Neural cell (in vitro differentiated cells): Measurements from ENCODE around the gene CPVL. TPM values are rescaled to one million over a fixed set of nuclear protein-coding genes. Genes with fewer than 3 reads are reported as not detected.

Experiments
- H2AFZ ChIP-seq: fragments of 200-600, 300-800 bp; sonication (generic), shearing (Covaris generic); 2 replicates; pipeline ENCODE4 v1.6.0; 2014; ENCODE audit warnings: low read depth, mild to moderate bottlenecking, antibody characterized with exemption, low read length, moderate library complexity
- H3F3A ChIP-seq: fragments of 200-600 bp; shearing (Covaris generic); 2 replicates; pipeline ENCODE4 v1.6.1; 2016; ENCODE audit warnings: mild to moderate bottlenecking, moderate library complexity, mixed read lengths, antibody characterized with exemption, low read length; ENCODE audit not compliant: insufficient read depth, poor library complexity, severe bottlenecking
- H3K27ac ChIP-seq: fragments of 200-600, 300-800 bp; sonication (generic), shearing (Covaris generic); 2 replicates; pipeline ENCODE4 v1.5.1; 2014; ENCODE audit warnings: mild to moderate bottlenecking, low read length, moderate library complexity
- H3K27me3 ChIP-seq: fragments of 300-800, 200-600 bp; sonication (generic), shearing (Covaris generic); 2 replicates; pipeline ENCODE4 v1.6.0; 2014; ENCODE audit warnings: mild to moderate bottlenecking, low read depth, low read length, moderate library complexity; ENCODE audit not compliant: insufficient read depth
- H3K36me3 ChIP-seq: fragments of 300-800, 200-600 bp; sonication (generic), shearing (Covaris generic); 2 replicates; pipeline ENCODE4 v1.5.1; 2014; ENCODE audit warnings: mild to moderate bottlenecking, antibody characterized with exemption, low read length, moderate library complexity; ENCODE audit not compliant: insufficient read depth
- H3K4me2 ChIP-seq: fragments of 300-800, 200-600 bp; sonication (generic), shearing (Covaris generic); 2 replicates; pipeline ENCODE4 v1.6.0; 2014; ENCODE audit warnings: mild to moderate bottlenecking, low read length
- H3K4me3 ChIP-seq: fragments of 300-800, 200-600 bp; sonication (generic), shearing (Covaris generic); 2 replicates; pipeline ENCODE4 v1.5.1; 2014; ENCODE audit warnings: mild to moderate bottlenecking, low read length, moderate library complexity
- H3K79me2 ChIP-seq: fragments of 200-600 bp; shearing (Covaris generic); replicated peaks from 2 replicates; pipeline ENCODE4 v1.6.0; 2014; ENCODE audit warnings: mild to moderate bottlenecking, low read length, moderate library complexity; ENCODE audit not compliant: insufficient read depth
- H3K9ac ChIP-seq: fragments of 300-800, 200-600 bp; sonication (generic), shearing (Covaris generic); 2 replicates; pipeline ENCODE4 v1.6.1; 2016; ENCODE audit warnings: mild to moderate bottlenecking, low read length, mixed read lengths
- H3K9me2 ChIP-seq: fragments of 200-600 bp; shearing (Covaris generic); 2 replicates; pipeline ENCODE4 v1.6.1; 2016; ENCODE audit warnings: mild to moderate bottlenecking, low read length, mixed read lengths; ENCODE audit not compliant: insufficient read depth
- H3K9me3 ChIP-seq: fragments of 200-600, 300-800 bp; sonication (generic), shearing (Covaris generic); 2 replicates; pipeline ENCODE4 v1.6.1; 2016; ENCODE audit warnings: mild to moderate bottlenecking, mixed run types, low read length, moderate library complexity, mixed read lengths
- H4K20me1 ChIP-seq: fragments of 200-600 bp; shearing (Covaris generic); 2 replicates; pipeline ENCODE4 v1.6.1; 2016; ENCODE audit warnings: mild to moderate bottlenecking, mixed run types; ENCODE audit not compliant: insufficient read depth
- EP300 ChIP-seq: fragments of 450-650 bp; conservative IDR thresholded peaks from 2 replicates; pipeline ENCODE4 v1.6.1; 2014; ENCODE audit warnings: antibody characterized with exemption, mild to moderate bottlenecking, moderate library complexity; ENCODE audit not compliant: poor library complexity, severe bottlenecking
- EZH2 ChIP-seq: fragments of 200-600, 300-800 bp; shearing (Covaris generic), sonication (generic); IDR thresholded peaks from 2 replicates; pipeline ENCODE4 v1.6.1; 2014; ENCODE audit warnings: antibody characterized with exemption, low read length, borderline replicate concordance, mild to moderate bottlenecking; ENCODE audit not compliant: insufficient read depth, poor library complexity, severe bottlenecking
- MXI1 ChIP-seq: fragments of 450-650 bp; conservative IDR thresholded peaks from 2 replicates; pipeline ENCODE4 v1.6.1; 2014; ENCODE audit warnings: antibody characterized with exemption, mild to moderate bottlenecking; ENCODE audit not compliant: poor library complexity, severe bottlenecking
- POLR2AphosphoS5 ChIP-seq: IDR thresholded peaks from 2 replicates; pipeline ENCODE4 v1.6.1; 2012
- RAD21 ChIP-seq: fragments of 450-650 bp; conservative IDR thresholded peaks from 2 replicates; pipeline ENCODE4 v1.6.1; 2014; ENCODE audit warnings: antibody characterized with exemption, mild to moderate bottlenecking, moderate library complexity
- REST ChIP-seq: IDR thresholded peaks from 2 replicates; pipeline ENCODE4 v1.6.1; 2012; ENCODE audit warnings: borderline replicate concordance
- SMC3 ChIP-seq: fragments of 450-650 bp; conservative IDR thresholded peaks from 2 replicates; pipeline ENCODE4 v1.6.1; 2014; ENCODE audit warnings: antibody characterized with exemption, mild to moderate bottlenecking, moderate library complexity; ENCODE audit not compliant: poor library complexity
- TAF1 ChIP-seq: IDR thresholded peaks from 2 replicates; pipeline ENCODE4 v1.6.1; 2012; ENCODE audit warnings: low read depth
- polyA plus RNA-seq: library from polyadenylated mRNA; depleted of rRNA; stranded (reverse); fragments of >200 nt; gene quantifications from 2 replicates; pipeline ENCODE4 v1.2.3, GENCODE V29; 2014
- TF ChIP-seq, protein P1 (sequence below): fragments of 450-650 bp; IDR thresholded peaks from 2 replicates; pipeline ENCODE4 v1.5.1; 2014; ENCODE audit warnings: antibody characterized with exemption, mild to moderate bottlenecking, moderate library complexity; ENCODE audit not compliant: poor library complexity, severe bottlenecking

The CPVL gene
- polyA plus RNA-seq, 1 donor from 2014 or later = 13.0 TPM

DNA sequence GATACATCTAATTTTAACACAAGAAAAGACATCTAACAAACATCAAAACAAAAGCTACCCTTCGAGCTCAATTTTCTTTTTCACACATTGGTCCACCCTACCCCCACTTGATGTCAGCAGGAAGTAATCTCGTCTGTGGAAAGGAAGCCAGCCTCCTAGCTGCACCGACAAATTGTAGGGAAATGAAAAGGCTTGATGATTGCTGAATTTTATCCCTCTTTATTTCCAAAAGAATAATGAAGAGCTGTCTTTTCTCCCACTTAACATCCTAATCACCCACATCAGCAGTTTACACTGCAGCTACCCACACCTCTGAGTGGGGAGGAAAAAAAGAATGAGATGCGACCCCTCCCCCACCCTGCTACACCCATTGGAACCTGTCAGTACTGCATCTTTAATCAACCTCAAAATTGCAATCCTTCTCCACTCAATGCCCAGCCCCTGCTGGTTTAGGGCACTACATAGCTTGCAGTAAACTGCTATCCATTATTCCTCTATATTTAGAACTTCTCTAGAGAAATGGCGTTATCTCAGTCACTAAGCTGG, 10.6 kb upstream of the CPVL start:
- Histone ChIP-seq H3F3A (peaks cover 19% of the 10 kb centered on the region), H3K27ac (peak overlapping the region; percentile 90), H3K36me3 (no peaks in the 10 kb centered on the region), H3K9me3 (no peaks in the 10 kb centered on the region), H3K9me2 (no peaks in the 10 kb centered on the region), H4K20me1 (no peaks in the 10 kb centered on the region), H3K27me3 (no peaks in the 10 kb centered on the region), H3K79me2 (no peaks in the 10 kb centered on the region), H3K4me2 (peak overlapping the region; percentile 58), H3K4me3 (peak overlapping the region; percentile 61), H2AFZ (no peak overlapping the region), H3K9ac (peak overlapping the region; percentile 65)
- TF ChIP-seq EZH2 = no peak
- TF ChIP-seq MXI1 = no peak
- TF ChIP-seq REST = peak; percentile 91
- TF ChIP-seq EP300 = peak; percentile 89
- peak; percentile 84 for TF ChIP-seq POLR2AphosphoS5
- peak; percentile 47 for TF ChIP-seq TAF1
- TF ChIP-seq RAD21 = peak; percentile 42
- TF ChIP-seq SMC3 = peak; percentile 60
- TF ChIP-seq, protein P1, sequence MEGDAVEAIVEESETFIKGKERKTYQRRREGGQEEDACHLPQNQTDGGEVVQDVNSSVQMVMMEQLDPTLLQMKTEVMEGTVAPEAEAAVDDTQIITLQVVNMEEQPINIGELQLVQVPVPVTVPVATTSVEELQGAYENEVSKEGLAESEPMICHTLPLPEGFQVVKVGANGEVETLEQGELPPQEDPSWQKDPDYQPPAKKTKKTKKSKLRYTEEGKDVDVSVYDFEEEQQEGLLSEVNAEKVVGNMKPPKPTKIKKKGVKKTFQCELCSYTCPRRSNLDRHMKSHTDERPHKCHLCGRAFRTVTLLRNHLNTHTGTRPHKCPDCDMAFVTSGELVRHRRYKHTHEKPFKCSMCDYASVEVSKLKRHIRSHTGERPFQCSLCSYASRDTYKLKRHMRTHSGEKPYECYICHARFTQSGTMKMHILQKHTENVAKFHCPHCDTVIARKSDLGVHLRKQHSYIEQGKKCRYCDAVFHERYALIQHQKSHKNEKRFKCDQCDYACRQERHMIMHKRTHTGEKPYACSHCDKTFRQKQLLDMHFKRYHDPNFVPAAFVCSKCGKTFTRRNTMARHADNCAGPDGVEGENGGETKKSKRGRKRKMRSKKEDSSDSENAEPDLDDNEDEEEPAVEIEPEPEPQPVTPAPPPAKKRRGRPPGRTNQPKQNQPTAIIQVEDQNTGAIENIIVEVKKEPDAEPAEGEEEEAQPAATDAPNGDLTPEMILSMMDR = peak; percentile 69

- H3K4me2 ChIP-seq = no peak overlapping the region
- H2AFZ ChIP-seq = no peak overlapping the region
- TF ChIP-seq, protein P1 = no peak
- TF ChIP-seq SMC3 (no peak), TAF1 (no peak)
- H3F3A ChIP-seq = peaks cover 16% of the 10 kb centered on the region
- no peaks in the 10 kb centered on the region for H3K9me2 ChIP-seq
- H4K20me1 ChIP-seq = no peaks in the 10 kb centered on the region
- H3K4me3 ChIP-seq = no peak overlapping the region
- H3K36me3 ChIP-seq = no peaks in the 10 kb centered on the region
- no peak overlapping the region for H3K9ac ChIP-seq
- no peaks in the 10 kb centered on the region for H3K27me3 ChIP-seq
- no peaks in the 10 kb centered on the region for H3K9me3 ChIP-seq
- no peak overlapping the region for H3K27ac ChIP-seq
- H3K79me2 ChIP-seq = no peaks in the 10 kb centered on the region
Observed at GRCh38 chr7:29154076-29154475, 7.7 kb upstream of the CPVL start.
